WTC11 (cell line): ENCODE measurements around the gene NT5C3B.
A peak's percentile ranks its signal among the peaks of the same experiment; 100 is the strongest.

Experiments used
- ESRRA ChIP-seq: sonication (generic); formaldehyde crosslinking; IDR thresholded peaks from 2 replicates; pipeline ENCODE4 v1.8.1; 2022; ENCODE audit warnings: mild to moderate bottlenecking, missing genetic modification reagents, borderline replicate concordance
- NFE2L1 ChIP-seq: sonication (generic); formaldehyde crosslinking; IDR thresholded peaks from 2 replicates; pipeline ENCODE4 v1.8.1; 2023; ENCODE audit warnings: missing genetic modification reagents
- SMAD3 ChIP-seq: sonication (generic); formaldehyde crosslinking; IDR thresholded peaks from 2 replicates; pipeline ENCODE4 v1.8.0; 2022; ENCODE audit warnings: missing genetic modification reagents, mild to moderate bottlenecking, borderline replicate concordance
- TP53 ChIP-seq: sonication (generic); formaldehyde crosslinking; IDR thresholded peaks from 2 replicates; pipeline ENCODE4 v1.8.1; 2023; ENCODE audit warnings: mild to moderate bottlenecking, missing genetic modification reagents
- ZNF219 ChIP-seq: sonication (generic); formaldehyde crosslinking; IDR thresholded peaks from 2 replicates; pipeline ENCODE4 v1.8.0; 2023; ENCODE audit warnings: missing genetic modification reagents, mild to moderate bottlenecking, borderline replicate concordance
- ZNF263 ChIP-seq: sonication (generic); formaldehyde crosslinking; IDR thresholded peaks from 2 replicates; pipeline ENCODE4 v1.8.1; 2022; ENCODE audit warnings: low read depth, mild to moderate bottlenecking, moderate library complexity, missing genetic modification reagents
- TF ChIP-seq, protein P1 (sequence below): fragments of 250-450 bp; sonication (Bioruptor Pico); IDR thresholded peaks from 2 replicates; pipeline ENCODE4 v1.8.0; 2021; ENCODE audit warnings: mild to moderate bottlenecking
- TF ChIP-seq, protein P2 (sequence below): fragments of 250-450 bp; sonication (Bioruptor Pico); IDR thresholded peaks from 2 replicates; pipeline ENCODE4 v1.9.0; 2021; ENCODE audit warnings: mild to moderate bottlenecking, borderline replicate concordance
- TF ChIP-seq, protein P3 (sequence below): fragments of 200-600 bp; IDR thresholded peaks from 2 replicates; pipeline ENCODE4 v1.8.0; 2022; ENCODE audit warnings: antibody characterized with exemption
- TF ChIP-seq, protein P4 (sequence below): sonication (generic); formaldehyde crosslinking; IDR thresholded peaks from 2 replicates; pipeline ENCODE4 v1.8.1; 2023; ENCODE audit warnings: mild to moderate bottlenecking, missing genetic modification reagents, moderate library complexity

DNA sequence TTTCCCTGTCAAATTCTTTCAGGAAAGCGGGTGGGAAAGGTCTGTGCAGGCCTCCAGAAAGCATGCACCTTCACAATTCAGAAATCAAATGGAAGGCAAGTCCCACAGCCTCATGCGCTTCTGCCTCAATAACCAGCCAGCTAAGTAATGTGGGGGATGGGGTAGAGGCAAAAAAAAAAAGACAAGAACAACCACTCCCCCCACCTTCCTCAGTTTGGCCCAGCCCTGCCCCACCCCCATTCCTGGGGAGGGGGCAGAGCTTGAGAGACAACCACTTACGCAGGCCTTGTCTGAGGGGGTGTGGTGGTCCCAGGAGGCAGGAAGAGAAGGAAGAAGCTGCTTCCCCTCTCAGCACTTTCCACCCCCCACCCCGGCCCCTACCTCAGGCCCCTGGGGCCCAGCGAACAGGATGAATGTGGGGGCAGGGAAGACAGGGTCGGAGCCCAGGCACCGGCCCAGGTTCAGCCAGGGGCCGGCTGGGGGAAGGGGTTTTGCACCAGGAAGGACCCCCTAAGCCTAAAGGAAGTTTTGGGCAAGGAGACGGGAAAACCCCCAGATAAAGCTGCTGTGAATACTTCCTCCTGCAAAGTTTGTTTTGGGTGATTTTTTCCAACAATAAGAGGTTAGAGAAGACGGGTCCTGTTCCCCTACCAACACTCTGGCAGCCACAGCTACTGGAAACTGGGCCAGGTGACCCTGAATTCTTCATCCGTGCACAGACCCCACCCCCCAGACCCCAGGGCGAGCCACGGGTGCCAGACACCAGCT, 50.8 kb downstream of the NT5C3B start:
- TF ChIP-seq, protein P1, sequence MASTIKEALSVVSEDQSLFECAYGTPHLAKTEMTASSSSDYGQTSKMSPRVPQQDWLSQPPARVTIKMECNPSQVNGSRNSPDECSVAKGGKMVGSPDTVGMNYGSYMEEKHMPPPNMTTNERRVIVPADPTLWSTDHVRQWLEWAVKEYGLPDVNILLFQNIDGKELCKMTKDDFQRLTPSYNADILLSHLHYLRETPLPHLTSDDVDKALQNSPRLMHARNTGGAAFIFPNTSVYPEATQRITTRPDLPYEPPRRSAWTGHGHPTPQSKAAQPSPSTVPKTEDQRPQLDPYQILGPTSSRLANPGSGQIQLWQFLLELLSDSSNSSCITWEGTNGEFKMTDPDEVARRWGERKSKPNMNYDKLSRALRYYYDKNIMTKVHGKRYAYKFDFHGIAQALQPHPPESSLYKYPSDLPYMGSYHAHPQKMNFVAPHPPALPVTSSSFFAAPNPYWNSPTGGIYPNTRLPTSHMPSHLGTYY (CRISPR knock-in tag) = no peak
- no peak for TF ChIP-seq ZNF219 (CRISPR knock-in tag)
- 0 out of 2 replicates have a peak, but pooled peaks have one; percentile 31 for TF ChIP-seq TP53 (CRISPR knock-in tag)
- TF ChIP-seq ESRRA (CRISPR knock-in tag) = no peak
- TF ChIP-seq, protein P2, sequence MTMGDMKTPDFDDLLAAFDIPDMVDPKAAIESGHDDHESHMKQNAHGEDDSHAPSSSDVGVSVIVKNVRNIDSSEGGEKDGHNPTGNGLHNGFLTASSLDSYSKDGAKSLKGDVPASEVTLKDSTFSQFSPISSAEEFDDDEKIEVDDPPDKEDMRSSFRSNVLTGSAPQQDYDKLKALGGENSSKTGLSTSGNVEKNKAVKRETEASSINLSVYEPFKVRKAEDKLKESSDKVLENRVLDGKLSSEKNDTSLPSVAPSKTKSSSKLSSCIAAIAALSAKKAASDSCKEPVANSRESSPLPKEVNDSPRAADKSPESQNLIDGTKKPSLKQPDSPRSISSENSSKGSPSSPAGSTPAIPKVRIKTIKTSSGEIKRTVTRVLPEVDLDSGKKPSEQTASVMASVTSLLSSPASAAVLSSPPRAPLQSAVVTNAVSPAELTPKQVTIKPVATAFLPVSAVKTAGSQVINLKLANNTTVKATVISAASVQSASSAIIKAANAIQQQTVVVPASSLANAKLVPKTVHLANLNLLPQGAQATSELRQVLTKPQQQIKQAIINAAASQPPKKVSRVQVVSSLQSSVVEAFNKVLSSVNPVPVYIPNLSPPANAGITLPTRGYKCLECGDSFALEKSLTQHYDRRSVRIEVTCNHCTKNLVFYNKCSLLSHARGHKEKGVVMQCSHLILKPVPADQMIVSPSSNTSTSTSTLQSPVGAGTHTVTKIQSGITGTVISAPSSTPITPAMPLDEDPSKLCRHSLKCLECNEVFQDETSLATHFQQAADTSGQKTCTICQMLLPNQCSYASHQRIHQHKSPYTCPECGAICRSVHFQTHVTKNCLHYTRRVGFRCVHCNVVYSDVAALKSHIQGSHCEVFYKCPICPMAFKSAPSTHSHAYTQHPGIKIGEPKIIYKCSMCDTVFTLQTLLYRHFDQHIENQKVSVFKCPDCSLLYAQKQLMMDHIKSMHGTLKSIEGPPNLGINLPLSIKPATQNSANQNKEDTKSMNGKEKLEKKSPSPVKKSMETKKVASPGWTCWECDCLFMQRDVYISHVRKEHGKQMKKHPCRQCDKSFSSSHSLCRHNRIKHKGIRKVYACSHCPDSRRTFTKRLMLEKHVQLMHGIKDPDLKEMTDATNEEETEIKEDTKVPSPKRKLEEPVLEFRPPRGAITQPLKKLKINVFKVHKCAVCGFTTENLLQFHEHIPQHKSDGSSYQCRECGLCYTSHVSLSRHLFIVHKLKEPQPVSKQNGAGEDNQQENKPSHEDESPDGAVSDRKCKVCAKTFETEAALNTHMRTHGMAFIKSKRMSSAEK (CRISPR knock-in tag) = no peak
- no peak for TF ChIP-seq NFE2L1 (CRISPR knock-in tag)
- TF ChIP-seq, protein P3, sequence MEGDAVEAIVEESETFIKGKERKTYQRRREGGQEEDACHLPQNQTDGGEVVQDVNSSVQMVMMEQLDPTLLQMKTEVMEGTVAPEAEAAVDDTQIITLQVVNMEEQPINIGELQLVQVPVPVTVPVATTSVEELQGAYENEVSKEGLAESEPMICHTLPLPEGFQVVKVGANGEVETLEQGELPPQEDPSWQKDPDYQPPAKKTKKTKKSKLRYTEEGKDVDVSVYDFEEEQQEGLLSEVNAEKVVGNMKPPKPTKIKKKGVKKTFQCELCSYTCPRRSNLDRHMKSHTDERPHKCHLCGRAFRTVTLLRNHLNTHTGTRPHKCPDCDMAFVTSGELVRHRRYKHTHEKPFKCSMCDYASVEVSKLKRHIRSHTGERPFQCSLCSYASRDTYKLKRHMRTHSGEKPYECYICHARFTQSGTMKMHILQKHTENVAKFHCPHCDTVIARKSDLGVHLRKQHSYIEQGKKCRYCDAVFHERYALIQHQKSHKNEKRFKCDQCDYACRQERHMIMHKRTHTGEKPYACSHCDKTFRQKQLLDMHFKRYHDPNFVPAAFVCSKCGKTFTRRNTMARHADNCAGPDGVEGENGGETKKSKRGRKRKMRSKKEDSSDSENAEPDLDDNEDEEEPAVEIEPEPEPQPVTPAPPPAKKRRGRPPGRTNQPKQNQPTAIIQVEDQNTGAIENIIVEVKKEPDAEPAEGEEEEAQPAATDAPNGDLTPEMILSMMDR = no peak
- no peak for TF ChIP-seq SMAD3
- TF ChIP-seq ZNF263 = no peak
- TF ChIP-seq, protein P4, sequence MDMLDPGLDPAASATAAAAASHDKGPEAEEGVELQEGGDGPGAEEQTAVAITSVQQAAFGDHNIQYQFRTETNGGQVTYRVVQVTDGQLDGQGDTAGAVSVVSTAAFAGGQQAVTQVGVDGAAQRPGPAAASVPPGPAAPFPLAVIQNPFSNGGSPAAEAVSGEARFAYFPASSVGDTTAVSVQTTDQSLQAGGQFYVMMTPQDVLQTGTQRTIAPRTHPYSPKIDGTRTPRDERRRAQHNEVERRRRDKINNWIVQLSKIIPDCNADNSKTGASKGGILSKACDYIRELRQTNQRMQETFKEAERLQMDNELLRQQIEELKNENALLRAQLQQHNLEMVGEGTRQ = 0 out of 2 replicates have a peak, but pooled peaks have one; percentile 32
